GM12864 (cell line): Measurements from ENCODE around the gene ERCC2.

Experiments used
- DNase-seq: peaks from one replicate; pipeline ENCODE4 v3.0.0-alpha.2; 2011; ENCODE audit warnings: low read depth
- H3K4me3 ChIP-seq: 2 replicates; pipeline ENCODE4 v1.5.1; 2011; ENCODE audit warnings: mild to moderate bottlenecking, low read depth, low read length, control low read depth
- CTCF ChIP-seq: IDR thresholded peaks from 2 replicates; pipeline ENCODE4 v1.5.1; 2011; ENCODE audit warnings: low read depth, mild to moderate bottlenecking, moderate library complexity, low read length, control low read depth, inconsistent platforms; ENCODE audit errors: missing control alignments

ERCC2 gene

GRCh38 chr19:45349430-45349941, 20.9 kb downstream of the ERCC2 start:
- TF ChIP-seq CTCF: no peak
- no peak overlapping the region for H3K4me3 ChIP-seq
- DNase-seq: no peak

- DNase-seq: no peak
- no peak overlapping the region for H3K4me3 ChIP-seq
- TF ChIP-seq CTCF: no peak
Measured at GRCh38 chr19:45349126-45349415, 21.3 kb downstream of the ERCC2 start.

DNA sequence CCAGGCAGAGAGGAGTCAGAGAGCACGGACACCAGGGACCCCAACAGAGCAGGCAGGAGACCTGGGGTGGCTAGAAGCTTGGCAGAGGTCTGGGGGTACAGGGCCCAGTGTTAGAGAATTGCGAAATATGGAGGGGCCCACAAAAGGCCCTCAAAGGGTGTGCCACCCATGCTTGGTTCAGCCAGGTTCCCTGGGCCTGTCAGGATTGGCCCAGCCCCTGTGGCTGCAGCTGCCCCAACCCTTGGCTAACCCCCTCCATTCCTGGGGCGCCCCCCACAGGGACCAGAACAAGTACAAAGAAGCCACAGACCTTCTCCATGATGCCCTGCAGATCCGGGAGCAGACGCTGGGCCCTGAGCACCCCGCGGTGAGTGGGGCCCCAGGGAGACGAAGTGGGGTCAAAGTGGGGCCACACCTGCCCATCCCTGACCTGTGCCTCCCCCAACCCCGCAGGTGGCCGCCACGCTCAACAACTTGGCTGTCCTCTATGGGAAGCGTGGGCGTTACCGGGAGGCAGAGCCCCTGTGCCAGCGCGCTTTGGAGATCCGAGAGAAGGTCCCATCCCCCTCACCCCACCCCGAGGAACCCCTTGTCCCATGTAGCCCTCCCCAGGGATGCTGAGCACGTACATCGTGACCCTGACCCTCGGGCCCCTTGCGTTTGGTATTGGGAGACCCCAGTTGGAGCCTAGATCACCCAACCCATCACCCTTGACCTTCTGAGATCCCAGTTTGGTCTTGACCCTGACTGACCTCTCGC, 21.8 kb downstream of the ERCC2 start:
- no peak overlapping the region for H3K4me3 ChIP-seq
- no peak for DNase-seq
- TF ChIP-seq CTCF: no peak

DNA sequence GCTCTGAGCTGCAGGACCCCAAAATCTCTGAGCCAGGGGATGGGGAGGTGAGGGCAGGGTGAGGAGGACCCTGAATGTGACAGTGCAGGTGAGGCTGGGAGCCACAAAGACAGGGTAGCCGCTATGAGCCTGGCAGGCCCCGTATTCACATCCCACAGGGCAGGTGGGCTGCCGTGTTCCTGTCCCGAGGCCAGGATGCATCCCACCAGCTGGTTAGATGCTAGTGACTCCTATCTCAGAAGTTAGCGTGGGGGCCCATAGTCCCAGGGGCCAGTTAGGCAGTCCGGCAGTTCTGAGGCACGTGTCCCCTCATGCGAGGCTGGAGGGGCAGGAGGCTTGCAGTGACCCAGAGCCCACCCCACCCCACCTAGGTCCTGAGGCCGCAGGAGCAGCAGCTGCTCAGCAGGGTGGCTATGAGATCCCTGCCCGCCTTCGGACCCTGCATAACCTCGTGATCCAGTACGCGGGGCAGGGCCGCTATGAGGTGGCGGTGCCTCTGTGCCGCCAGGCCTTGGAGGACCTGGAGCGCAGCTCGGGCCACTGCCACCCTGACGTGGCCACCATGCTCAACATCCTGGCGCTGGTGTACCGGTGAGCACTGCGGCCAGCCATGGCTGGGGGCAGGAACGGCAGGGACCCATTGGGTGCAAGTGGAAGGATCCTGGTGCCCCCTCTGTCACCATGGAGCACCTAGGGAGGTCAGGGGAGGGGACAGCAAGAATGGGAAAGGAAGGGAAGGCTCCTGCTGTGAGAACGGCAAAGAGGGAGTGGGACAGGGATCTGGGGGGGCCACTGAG, 22.6 kb downstream of the ERCC2 start:
- no peak for DNase-seq
- no peak overlapping the region for H3K4me3 ChIP-seq
- no peak for TF ChIP-seq CTCF

- TF ChIP-seq CTCF: no peak
- H3K4me3 ChIP-seq: no peak overlapping the region
- no peak for DNase-seq
Measured at GRCh38 chr19:45346449-45346848, 23.9 kb downstream of the ERCC2 start.

- H3K4me3 ChIP-seq: no peak overlapping the region
- no peak for DNase-seq
- TF ChIP-seq CTCF: no peak
Measured at GRCh38 chr19:45345506-45345860, 24.9 kb downstream of the ERCC2 start.
